Measurements from ENCODE around the gene SCYL1. TPM values are rescaled to one million over a fixed set of nuclear protein-coding genes. Genes with fewer than 3 reads are reported as not detected.
A peak's percentile ranks its signal among the peaks of the same experiment; 100 is the strongest.

SCYL1 gene
- total RNA-seq, 1 experiment from 2014 or later, result 106 TPM

GRCh38 chr11:65569973-65570918 is 45.4 kb downstream of the SCYL1 start, which contains the start of gene ZNRD2:
Gene ZNRD2, plus strand, starts transcription at chr11:65570477. Its CDS starts 15 bp downstream, at chr11:65570492.
- Histone ChIP-seq H3K4me2 (peak within 1 kb of the TSS; percentile 96), H3K4me1 (replicated peaks; ENCODE audit: insufficient read depth) (peaks cover 54% of the 10 kb centered on the region), H3K27me3 (ENCODE audit: insufficient read depth, low read depth) (no peaks in the 10 kb centered on the region), H3K27ac (peak within 1 kb of the TSS; percentile 68), H3F3A (ENCODE audit: insufficient read depth, low read depth) (peaks cover 73% of the 10 kb centered on the region), H3K36me3 (ENCODE audit: low read depth) (peaks cover 5% of the 10 kb centered on the region; the same call in 1 of the 2 replicates), H4K20me1 (ENCODE audit: insufficient read depth) (no peaks in the 10 kb centered on the region), H3K9me2 (ENCODE audit: insufficient read depth) (no peaks in the 10 kb centered on the region), H3K4me3 (peak within 1 kb of the TSS; percentile 73), H2AFZ (peak within 1 kb of the TSS; percentile 95), H3K79me2 (ENCODE audit: low read depth) (peaks cover 60% of the 10 kb centered on the region), H3K9me3 (ENCODE audit: insufficient read depth, low read depth) (no peaks in the 10 kb centered on the region)
- ChIA-PET CTCF (interaction anchor here (0.7 to 3.4 kb wide), 4 partner anchors 11 to 29 kb away, joined by 3 to 25 read pairs (median 6); no protein-coding TSS in a partner anchor), POLR2A (ENCODE audit: unreplicated experiment) (interaction anchor here (0.5 to 1.2 kb wide), 13 partner anchors 11 to 1161 kb away, joined by 3 to 13 read pairs (median 4); partner anchors contain the start of genes EFEMP2, LTBP3 and SIPA1)
- intact Hi-C loops (cut with micrococcal nuclease; ENCODE audit: unreplicated experiment), result loop anchor here (1.0 to 5.0 kb wide), 12 partner anchors 10 to 482 kb away; partner anchors contain the start of genes CST6, KAT5, NEAT1 and PCNX3
- BruUV-seq (replicated peaks), result TSS peak; percentile 31
- DNase-seq, result peak; percentile 98 to 99
- TF ChIP-seq CTCF (conservative IDR thresholded peaks at IDR 0.05) (peak; percentile 57), EZH2 (IDR thresholded peaks at IDR 0.05; ENCODE audit: low read depth) (no peak)

GRCh38 chr11:65571420-65571819 is 46.5 kb downstream of the SCYL1 start:
- Histone ChIP-seq H3K79me2 (ENCODE audit: low read depth) (peaks cover 58% of the 10 kb centered on the region), H3K9me3 (ENCODE audit: insufficient read depth, low read depth) (no peaks in the 10 kb centered on the region), H3K9me2 (ENCODE audit: insufficient read depth) (no peaks in the 10 kb centered on the region), H3K36me3 (ENCODE audit: low read depth) (peaks cover 5% of the 10 kb centered on the region; the same call in 1 of the 2 replicates), H3K4me1 (replicated peaks; ENCODE audit: insufficient read depth) (peaks cover 51% of the 10 kb centered on the region), H4K20me1 (ENCODE audit: insufficient read depth) (no peaks in the 10 kb centered on the region), H3K4me3 (peak overlapping the region; percentile 73; the same call in 1 of the 2 replicates), H3K27ac (no peak overlapping the region), H3K4me2 (peak overlapping the region; percentile 96), H2AFZ (no peak overlapping the region), H3K27me3 (ENCODE audit: insufficient read depth, low read depth) (no peaks in the 10 kb centered on the region), H3F3A (ENCODE audit: insufficient read depth, low read depth) (peaks cover 70% of the 10 kb centered on the region)
- TF ChIP-seq EZH2 (IDR thresholded peaks at IDR 0.05; ENCODE audit: low read depth) (no peak), CTCF (conservative IDR thresholded peaks at IDR 0.05) (no peak)
- no TSS peak for BruUV-seq (replicated peaks)
- intact Hi-C loops (cut with micrococcal nuclease; ENCODE audit: unreplicated experiment), result loop anchor here (2.0 to 5.0 kb wide), 7 partner anchors 44 to 481 kb away; partner anchors contain the start of genes CST6, KAT5, NEAT1 and SCYL1
- CTCF ChIA-PET, result interaction anchor here (2.0 to 3.4 kb wide), 2 partner anchors 12 to 30 kb away, joined by 8 to 25 read pairs; no protein-coding TSS in a partner anchor
- POLR2A ChIA-PET (ENCODE audit: unreplicated experiment), result interaction anchor here (0.5 to 0.7 kb wide), 5 partner anchors 19 to 363 kb away, joined by 3 to 7 read pairs (median 4); no protein-coding TSS in a partner anchor
- no peak for DNase-seq

- peak overlapping the region; percentile 73 for H3K4me3 ChIP-seq
- H2AFZ ChIP-seq, result no peak overlapping the region
- H3K27me3 ChIP-seq (ENCODE audit: insufficient read depth, low read depth), result no peaks in the 10 kb centered on the region
- H3K4me2 ChIP-seq, result peak overlapping the region; percentile 96
- ChIA-PET POLR2A (ENCODE audit: unreplicated experiment) (interaction anchor here (0.5 to 1.5 kb wide), 9 partner anchors 19 to 364 kb away, joined by 3 to 47 read pairs (median 4); no protein-coding TSS in a partner anchor), CTCF (interaction anchor here (0.6 to 3.4 kb wide), 10 partner anchors 11 to 413 kb away, joined by 3 to 30 read pairs (median 10); partner anchors contain the start of gene PCNX3)
- TF ChIP-seq EZH2 (IDR thresholded peaks at IDR 0.05; ENCODE audit: low read depth) (no peak), CTCF (conservative IDR thresholded peaks at IDR 0.05) (peak; percentile 70)
- H3K36me3 ChIP-seq (ENCODE audit: low read depth), result peaks cover 5% of the 10 kb centered on the region; the same call in 1 of the 2 replicates
- peaks cover 70% of the 10 kb centered on the region for H3F3A ChIP-seq (ENCODE audit: insufficient read depth, low read depth)
- peaks cover 55% of the 10 kb centered on the region for H3K4me1 ChIP-seq (replicated peaks; ENCODE audit: insufficient read depth)
- H3K9me2 ChIP-seq (ENCODE audit: insufficient read depth), result no peaks in the 10 kb centered on the region
- intact Hi-C loops (cut with micrococcal nuclease; ENCODE audit: unreplicated experiment), result loop anchor here (2.0 to 5.0 kb wide), 7 partner anchors 45 to 480 kb away; partner anchors contain the start of genes CST6, KAT5, NEAT1 and SCYL1
- H3K79me2 ChIP-seq (ENCODE audit: low read depth), result peaks cover 58% of the 10 kb centered on the region
- peak; percentile 56 to 75 for DNase-seq
- H3K9me3 ChIP-seq (ENCODE audit: insufficient read depth, low read depth), result no peaks in the 10 kb centered on the region
- H3K27ac ChIP-seq, result no peak overlapping the region
- no peaks in the 10 kb centered on the region for H4K20me1 ChIP-seq (ENCODE audit: insufficient read depth)
- BruUV-seq (replicated peaks), result no TSS peak
These were observed 47.1 kb downstream of the SCYL1 start for GRCh38 chr11:65571940-65572339.
